ENCODE results near the gene ZNF627.
"Not testable (repeated sequence)": the region's sequence is repeated elsewhere in the genome, so short reads cannot be mapped to it uniquely, and the experiment has no call there.

The ZNF627 gene

GRCh38 chr19:11597202-11598102 lies at the start of gene ZNF627:
ZNF627 (plus strand) TSS chr19:11597483; CDS start chr19:11597628, 145 bp downstream.
- DNase-seq = peak; percentile 99

- DNase-seq = no peak
These were observed 49.2 kb upstream of the ZNF627 start for GRCh38 chr19:11547929-11548700.

- DNase-seq = no peak
These were observed 47.8 kb upstream of the ZNF627 start for GRCh38 chr19:11549386-11549953.

- DNase-seq = no peak
These were observed 47.0 kb upstream of the ZNF627 start for GRCh38 chr19:11550265-11550664.

GRCh38 chr19:11551603-11552235 lies 45.6 kb upstream of the ZNF627 start:
- no peak for DNase-seq

GRCh38 chr19:11552666-11553372 lies 44.5 kb upstream of the ZNF627 start:
- DNase-seq = no peak

- no peak for DNase-seq
These were observed 43.1 kb upstream of the ZNF627 start for GRCh38 chr19:11554160-11554559.

GRCh38 chr19:11555246-11555645 lies 42.0 kb upstream of the ZNF627 start:
- no peak for DNase-seq

GRCh38 chr19:11556634-11557420 lies 40.5 kb upstream of the ZNF627 start:
- DNase-seq = no peak

GRCh38 chr19:11558881-11559828 lies 38.1 kb upstream of the ZNF627 start, which contains the start of gene ELOF1:
ELOF1 (minus strand) TSS chr19:11559230; CDS start chr19:11554347, 4,883 bp downstream.
- DNase-seq = peak; percentile 98

- DNase-seq = no peak
These were observed 36.8 kb upstream of the ZNF627 start for GRCh38 chr19:11560404-11561051.

GRCh38 chr19:11563532-11563931 lies 33.8 kb upstream of the ZNF627 start:
- no peak for DNase-seq

GRCh38 chr19:11564082-11564807 lies 33.0 kb upstream of the ZNF627 start:
- DNase-seq = not testable (repeated sequence)

GRCh38 chr19:11565649-11565980 lies 31.7 kb upstream of the ZNF627 start:
- DNase-seq = not testable (repeated sequence)

- DNase-seq = no peak
These were observed 31.1 kb upstream of the ZNF627 start for GRCh38 chr19:11566164-11566563.

- DNase-seq = no peak
These were observed 27.2 kb upstream of the ZNF627 start for GRCh38 chr19:11570039-11570462.

GRCh38 chr19:11573354-11573753 lies 23.9 kb upstream of the ZNF627 start:
- DNase-seq = not testable (repeated sequence)

GRCh38 chr19:11573763-11574162 lies 23.5 kb upstream of the ZNF627 start:
- DNase-seq = not testable (repeated sequence)

- no peak for DNase-seq
These were observed 22.6 kb upstream of the ZNF627 start for GRCh38 chr19:11574689-11575088.
